LoVo (cell line): ENCODE data around the gene RAB40B.
A peak's percentile ranks its signal among the peaks of the same experiment; 100 is the strongest.

Source experiments
- DNase-seq: peaks from one replicate; pipeline ENCODE4 v3.0.0-alpha.2; 2016; ENCODE audit warnings: low spot score

The RAB40B gene

DNA sequence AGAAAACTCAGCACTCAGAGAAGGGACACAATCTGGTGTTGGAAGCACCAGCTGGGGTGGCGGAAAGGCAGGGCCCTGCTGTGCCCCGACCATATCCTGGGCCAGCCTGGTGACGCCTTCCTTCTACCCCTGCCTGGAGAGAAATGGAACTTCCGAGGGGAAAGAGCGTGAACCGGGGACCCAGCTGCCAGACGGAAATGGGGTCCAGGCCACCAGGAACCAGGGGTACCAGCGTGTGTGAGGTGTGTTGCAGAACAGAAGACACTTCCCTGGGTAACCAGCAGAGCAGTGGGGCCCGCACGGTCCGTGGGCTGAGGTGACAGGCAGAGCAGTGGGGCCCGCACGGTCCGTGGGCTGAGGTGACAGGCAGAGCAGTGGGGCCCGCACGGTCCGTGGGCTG is 6.8 kb downstream of the RAB40B start:
- DNase-seq, result no peak

- DNase-seq, result no peak
These were observed 7.6 kb downstream of the RAB40B start for GRCh38 chr17:82690786-82691489.

GRCh38 chr17:82689077-82689476 is 9.4 kb downstream of the RAB40B start:
- no peak for DNase-seq

GRCh38 chr17:82687871-82688270 is 10.6 kb downstream of the RAB40B start:
- no peak for DNase-seq

- DNase-seq, result no peak
These were observed 11.1 kb downstream of the RAB40B start for GRCh38 chr17:82687375-82687861.

- DNase-seq, result no peak
These were observed 11.9 kb downstream of the RAB40B start for GRCh38 chr17:82686366-82687324.

DNA sequence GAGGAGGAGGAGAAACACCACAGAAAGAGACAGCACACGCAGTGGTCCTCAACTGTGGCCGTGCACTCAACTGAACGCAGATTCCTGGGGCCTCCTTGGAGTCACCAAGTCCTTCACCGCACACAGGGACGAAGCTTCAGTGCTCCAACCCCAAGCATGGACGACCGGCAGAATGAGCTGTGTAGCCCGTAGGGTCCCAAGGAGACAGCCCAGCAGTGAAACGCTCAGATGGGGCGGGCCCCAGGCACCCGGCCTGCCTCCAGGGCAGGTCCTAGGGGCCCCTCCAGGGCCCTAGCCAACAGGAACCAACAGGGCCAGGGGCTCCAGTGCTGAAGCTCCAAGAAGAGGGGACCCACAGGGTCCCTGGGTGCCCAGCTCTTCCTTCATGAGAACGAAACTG is 13.2 kb downstream of the RAB40B start:
- no peak for DNase-seq

DNA sequence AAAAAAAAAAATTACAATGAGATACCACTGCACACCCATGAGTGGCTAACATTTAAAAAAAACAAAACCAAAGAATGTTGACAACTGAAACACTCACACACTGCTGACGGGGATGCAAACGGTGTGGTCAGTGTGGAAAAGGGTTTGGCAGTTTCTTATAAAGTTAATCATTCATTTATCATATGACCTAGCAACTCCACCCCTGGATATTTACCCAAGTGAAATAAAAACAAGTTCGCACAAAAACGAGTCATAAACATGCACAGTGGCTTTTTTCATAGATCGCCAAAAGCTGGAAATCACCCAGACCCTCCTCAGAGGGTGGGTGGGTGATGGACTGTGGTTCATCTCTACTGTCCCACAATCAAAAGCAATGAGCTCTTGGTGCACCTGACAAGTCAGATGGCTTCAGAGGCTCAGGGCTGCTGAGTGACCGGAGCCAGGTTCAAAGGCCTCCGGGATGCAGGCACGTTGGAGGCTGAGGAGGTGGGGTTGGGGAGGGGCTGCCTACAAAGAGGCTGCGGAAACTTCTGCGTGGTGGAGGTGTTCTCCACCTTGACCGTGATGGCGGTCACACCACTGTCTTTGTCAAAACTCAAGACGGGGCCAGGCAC is 14.2 kb downstream of the RAB40B start:
- DNase-seq, result peak; percentile 77

DNA sequence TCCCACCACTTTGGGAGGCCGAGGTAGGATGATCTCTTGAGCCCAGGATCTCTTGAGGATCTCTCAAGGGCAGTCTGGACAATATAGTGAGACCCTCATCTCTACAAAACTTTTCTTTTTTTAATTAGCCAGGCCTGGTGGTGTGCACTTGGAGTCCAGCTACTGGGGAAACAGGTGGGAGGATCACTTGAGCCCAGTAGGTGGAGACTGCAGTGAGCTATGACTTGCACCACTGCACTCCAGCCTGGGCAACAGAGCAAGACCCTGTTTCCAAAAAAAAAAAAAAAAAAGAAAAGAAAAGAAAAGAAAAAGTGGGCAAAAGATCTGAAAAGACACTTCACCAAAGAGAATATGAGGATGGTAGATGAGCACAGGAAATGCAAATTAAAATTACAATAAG is 15.0 kb downstream of the RAB40B start:
- no peak for DNase-seq

DNA sequence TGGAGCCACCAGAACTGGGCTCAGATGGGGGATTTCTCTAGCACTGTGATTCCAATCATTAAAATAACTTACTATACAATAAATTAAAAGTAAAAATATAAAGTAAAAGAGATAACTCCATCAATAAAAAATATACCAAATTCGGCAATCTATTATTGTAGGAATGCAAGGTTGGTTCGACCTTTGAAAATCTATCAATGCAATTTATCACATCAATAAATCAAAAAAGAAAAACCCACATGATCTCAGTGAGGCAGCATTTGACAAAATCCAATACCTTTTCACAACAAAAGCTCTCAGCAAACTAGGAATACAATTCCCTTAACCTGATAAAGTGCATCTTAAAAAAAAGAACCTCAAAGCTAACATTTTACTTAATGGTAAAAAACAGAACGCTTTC is 17.0 kb downstream of the RAB40B start:
- DNase-seq, result no peak

- no peak for DNase-seq
These were observed 18.7 kb downstream of the RAB40B start for GRCh38 chr17:82679586-82680465.

DNA sequence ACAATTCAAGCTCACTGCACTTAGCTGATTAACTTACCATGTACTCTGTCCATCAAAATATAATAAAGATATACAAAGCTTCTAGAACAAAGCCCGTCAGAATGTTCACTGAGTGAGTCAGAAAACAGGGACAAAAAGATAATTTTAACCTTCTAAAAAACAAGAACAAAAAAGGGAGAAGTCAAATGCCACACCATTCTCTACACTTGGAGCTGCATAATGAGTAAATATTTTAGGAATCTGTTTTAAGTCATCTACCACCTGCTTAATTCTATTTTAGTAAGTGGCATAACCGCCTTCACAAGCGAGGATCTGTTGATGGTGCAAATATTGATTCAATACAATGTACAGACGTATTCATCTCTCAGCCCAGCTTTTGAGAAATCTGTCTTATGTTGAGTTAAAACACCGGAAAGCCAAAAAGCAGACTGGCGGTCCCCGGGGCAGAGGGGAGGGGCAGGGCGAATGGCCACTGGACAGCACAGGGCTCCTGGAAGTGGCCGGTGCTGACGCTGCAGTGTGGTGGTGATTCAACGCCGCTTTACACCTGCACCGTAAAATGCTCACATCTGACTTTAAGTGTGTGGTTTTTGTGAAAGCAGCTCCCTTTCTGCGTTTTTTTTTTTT is 20.1 kb downstream of the RAB40B start:
- DNase-seq, result no peak

GRCh38 chr17:82677353-82677925 is 21.1 kb downstream of the RAB40B start:
- no peak for DNase-seq

DNA sequence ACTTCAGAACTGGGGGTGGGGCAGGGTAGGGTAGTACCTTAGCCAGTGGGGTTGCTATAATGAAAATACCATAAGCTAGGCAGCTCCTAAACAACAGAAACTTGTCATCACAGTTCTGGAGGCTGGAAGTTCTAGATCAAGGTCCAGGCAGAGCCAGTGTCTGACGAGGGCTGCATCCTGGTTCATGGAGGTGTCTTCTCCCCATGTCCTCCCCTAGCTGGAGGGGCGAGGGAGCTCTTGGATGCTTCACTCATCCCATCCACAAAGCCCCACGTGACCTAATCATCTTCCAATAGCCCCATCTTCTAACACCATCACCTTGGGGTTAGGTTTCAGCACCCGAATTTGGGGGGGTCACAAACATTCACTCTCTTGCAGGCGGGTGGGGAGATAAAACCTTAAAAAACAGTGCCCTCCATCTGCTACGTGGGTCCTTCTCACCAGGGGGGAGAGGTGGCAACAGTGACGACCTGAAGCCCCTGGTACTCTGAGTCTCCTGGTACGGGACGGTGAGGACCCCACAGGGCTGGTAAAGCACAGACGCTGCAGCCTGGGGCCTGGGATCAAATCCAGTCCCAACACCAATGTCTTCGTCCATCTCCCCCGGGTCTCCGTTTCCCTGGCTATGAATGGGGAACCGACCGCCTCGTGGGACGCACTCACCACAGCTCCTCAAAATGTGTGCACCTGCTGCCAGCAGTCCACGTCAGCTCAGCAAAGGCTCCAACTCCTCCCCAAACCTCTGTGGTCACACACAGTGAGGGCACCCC is 22.8 kb downstream of the RAB40B start:
- DNase-seq, result no peak

GRCh38 chr17:82674656-82675475 is 23.6 kb downstream of the RAB40B start:
- DNase-seq, result no peak

- no peak for DNase-seq
These were observed 27.6 kb downstream of the RAB40B start for GRCh38 chr17:82670661-82671450.

GRCh38 chr17:82668631-82669099 is 29.8 kb downstream of the RAB40B start:
- DNase-seq, result no peak

- DNase-seq, result no peak
These were observed 30.4 kb downstream of the RAB40B start for GRCh38 chr17:82668024-82668630.
